ENCODE data around the gene PARD6A.

PARD6A gene

GRCh38 chr16:67653128-67653788, 7.5 kb upstream of the PARD6A start:
- H3K27ac ChIP-seq (replicated peaks), result no peak overlapping the region
- no peaks in the 10 kb centered on the region for H3K27me3 ChIP-seq (ENCODE audit: insufficient read depth, poor library complexity, severe bottlenecking)
- no peak for DNase-seq (ENCODE audit: low read depth in 1 of 2, low spot score in 1 of 2)
- TF ChIP-seq CTCF (IDR thresholded peaks at IDR 0.05; ENCODE audit: insufficient read depth, low read length) (no peak), SPI1 (IDR thresholded peaks at IDR 0.05; ENCODE audit: borderline replicate concordance, low read depth) (no peak), POLR2AphosphoS5 (IDR thresholded peaks at IDR 0.05; ENCODE audit: low read depth) (no peak)
- H3K4me3 ChIP-seq (replicated peaks; ENCODE audit: insufficient read depth, low read length), result no peak overlapping the region

GRCh38 chr16:67653789-67654402, 6.9 kb upstream of the PARD6A start:
- H3K4me3 ChIP-seq (replicated peaks; ENCODE audit: insufficient read depth, low read length), result no peak overlapping the region

GRCh38 chr16:67654403-67654911, 6.3 kb upstream of the PARD6A start:
- no peak for DNase-seq (ENCODE audit: low read depth in 1 of 2, low spot score in 1 of 2)
- Histone ChIP-seq H3K4me3 (replicated peaks; ENCODE audit: insufficient read depth, low read length) (no peak overlapping the region), H3K27ac (replicated peaks) (no peak overlapping the region), H3K27me3 (ENCODE audit: insufficient read depth, poor library complexity, severe bottlenecking) (no peaks in the 10 kb centered on the region)
- TF ChIP-seq CTCF (IDR thresholded peaks at IDR 0.05; ENCODE audit: insufficient read depth, low read length) (no peak), SPI1 (IDR thresholded peaks at IDR 0.05; ENCODE audit: borderline replicate concordance, low read depth) (no peak), REST (IDR thresholded peaks at IDR 0.05; ENCODE audit: insufficient replicate concordance, low read depth) (no peak), GABPA (IDR thresholded peaks at IDR 0.05; ENCODE audit: low read depth) (no peak), POLR2AphosphoS5 (IDR thresholded peaks at IDR 0.05; ENCODE audit: low read depth) (no peak)

More at GRCh38 chr16:67653789-67654402, 6.9 kb upstream of the PARD6A start:
- Histone ChIP-seq H3K27ac (replicated peaks) (no peak overlapping the region), H3K27me3 (ENCODE audit: insufficient read depth, poor library complexity, severe bottlenecking) (no peaks in the 10 kb centered on the region)
- DNase-seq (ENCODE audit: low read depth in 1 of 2, low spot score in 1 of 2), result no peak
- no peak for TF ChIP-seq GABPA (IDR thresholded peaks at IDR 0.05; ENCODE audit: low read depth)

- Histone ChIP-seq H3K27ac (replicated peaks) (no peak overlapping the region), H3K27me3 (ENCODE audit: insufficient read depth, poor library complexity, severe bottlenecking) (no peaks in the 10 kb centered on the region), H3K4me3 (replicated peaks; ENCODE audit: insufficient read depth, low read length) (no peak overlapping the region)
- TF ChIP-seq REST (IDR thresholded peaks at IDR 0.05; ENCODE audit: insufficient replicate concordance, low read depth), result no peak
- TF ChIP-seq SPI1 (IDR thresholded peaks at IDR 0.05; ENCODE audit: borderline replicate concordance, low read depth), result no peak
- no peak for TF ChIP-seq POLR2AphosphoS5 (IDR thresholded peaks at IDR 0.05; ENCODE audit: low read depth)
- TF ChIP-seq CTCF (IDR thresholded peaks at IDR 0.05; ENCODE audit: insufficient read depth, low read length), result no peak
- no peak for DNase-seq (ENCODE audit: low read depth in 1 of 2, low spot score in 1 of 2)
Observed at GRCh38 chr16:67655363-67655762, 5.4 kb upstream of the PARD6A start.

Measured in HL-60 (cell line).